HG03520 (cell line): ENCODE measurements around the gene EXO1.
"Not testable (repeated sequence)": the region's sequence is repeated elsewhere in the genome, so short reads cannot be mapped to it uniquely, and the experiment has no call there.

Experiments
- ATAC-seq: cut with Tn5 transposase; IDR thresholded peaks from one replicate; pipeline ENCODE4 v1.9.1; 2021; ENCODE audit warnings: mild to moderate bottlenecking, moderate library complexity; ENCODE audit not compliant: unreplicated experiment

Gene EXO1

DNA sequence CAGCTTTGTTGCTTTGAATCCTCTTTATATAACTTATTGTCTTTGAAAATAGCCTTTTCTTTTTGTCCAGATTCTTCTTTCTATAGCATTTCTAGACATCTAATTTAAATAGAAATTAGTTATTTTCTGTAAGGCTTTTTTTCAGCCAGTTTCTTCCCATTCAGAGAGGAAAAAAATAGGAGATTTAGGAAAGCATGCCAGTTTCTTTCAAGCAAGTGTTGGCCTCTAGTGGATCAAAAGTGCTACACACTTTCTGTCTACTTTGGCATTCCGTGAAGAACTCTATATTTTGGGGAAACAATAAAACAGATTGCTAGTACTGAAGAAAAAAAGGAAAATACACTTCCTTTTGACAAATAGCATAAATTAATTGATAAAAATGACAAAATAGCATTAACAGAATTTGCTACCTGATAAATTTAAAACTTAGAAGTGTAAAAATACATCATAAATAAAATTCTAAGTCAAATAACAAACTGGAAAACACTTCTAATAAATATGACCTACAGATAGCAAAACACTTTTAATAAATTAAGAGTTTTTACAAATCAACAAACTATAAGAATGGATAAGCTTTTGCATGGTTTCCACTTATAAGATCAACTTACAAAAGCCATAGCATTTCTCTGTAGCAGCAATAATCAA lies 13.1 kb upstream of the EXO1 start:
- ATAC-seq, result no peak

- no peak for ATAC-seq
These were observed 11.1 kb upstream of the EXO1 start for GRCh38 chr1:241836941-241837340.

DNA sequence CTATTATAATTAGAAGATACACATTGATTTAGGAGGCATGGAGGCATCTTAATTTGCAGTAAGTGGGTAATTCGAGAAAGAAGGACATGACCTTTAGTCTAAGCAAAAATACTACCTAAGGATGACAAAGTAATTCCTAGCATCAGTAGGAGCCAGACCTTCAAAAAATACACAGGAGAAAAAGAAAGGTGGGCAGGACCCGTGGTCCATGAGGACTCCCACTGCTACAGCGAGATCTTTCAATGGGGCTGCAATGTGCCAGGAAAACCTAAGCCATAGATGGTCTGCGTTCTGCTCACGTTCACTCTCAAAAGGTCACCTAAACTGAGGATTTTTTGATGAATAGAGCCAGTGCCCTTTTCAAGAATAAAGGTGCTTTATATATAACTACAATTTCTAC lies 10.6 kb upstream of the EXO1 start:
- ATAC-seq, result no peak

DNA sequence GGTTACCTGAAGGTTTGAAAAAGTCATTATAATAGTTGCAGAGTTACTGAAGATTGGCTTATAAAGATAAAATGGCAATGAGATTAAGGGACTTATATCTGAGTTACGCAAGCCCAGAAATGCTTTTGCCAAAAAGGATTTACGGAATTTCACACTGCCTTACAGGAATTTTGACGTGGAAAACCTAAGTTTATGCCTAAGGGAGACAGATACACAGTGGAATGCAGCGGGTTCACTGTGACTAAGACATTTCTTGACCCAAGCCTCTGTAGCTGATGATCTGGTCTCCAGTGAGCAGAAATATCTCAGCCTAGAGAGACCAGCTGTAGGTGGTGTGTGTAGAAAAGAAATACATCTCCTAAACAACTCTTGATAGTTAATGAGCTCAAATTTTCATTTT lies 10.1 kb upstream of the EXO1 start:
- ATAC-seq, result no peak

DNA sequence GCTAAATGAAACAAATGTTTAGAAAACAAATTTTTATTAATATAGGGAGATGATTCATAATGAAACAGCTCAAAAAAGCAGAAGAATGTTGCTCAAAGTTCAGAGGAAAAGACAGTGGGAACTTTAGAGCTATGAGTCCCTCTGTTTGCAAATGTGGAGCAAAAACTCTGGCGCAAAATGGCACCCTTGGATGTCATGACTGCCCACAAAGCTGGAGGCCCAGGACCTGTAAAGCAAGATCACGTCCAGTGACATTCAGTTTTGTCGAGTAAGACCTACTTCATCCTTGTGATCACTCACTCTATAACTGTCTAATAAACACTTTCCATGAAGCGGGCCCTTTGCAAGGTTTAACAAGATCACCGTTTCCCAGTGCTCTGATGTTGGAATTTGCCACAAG lies 9.1 kb upstream of the EXO1 start:
- ATAC-seq, result no peak

GRCh38 chr1:241839369-241839979 lies 8.5 kb upstream of the EXO1 start:
- ATAC-seq, result no peak

DNA sequence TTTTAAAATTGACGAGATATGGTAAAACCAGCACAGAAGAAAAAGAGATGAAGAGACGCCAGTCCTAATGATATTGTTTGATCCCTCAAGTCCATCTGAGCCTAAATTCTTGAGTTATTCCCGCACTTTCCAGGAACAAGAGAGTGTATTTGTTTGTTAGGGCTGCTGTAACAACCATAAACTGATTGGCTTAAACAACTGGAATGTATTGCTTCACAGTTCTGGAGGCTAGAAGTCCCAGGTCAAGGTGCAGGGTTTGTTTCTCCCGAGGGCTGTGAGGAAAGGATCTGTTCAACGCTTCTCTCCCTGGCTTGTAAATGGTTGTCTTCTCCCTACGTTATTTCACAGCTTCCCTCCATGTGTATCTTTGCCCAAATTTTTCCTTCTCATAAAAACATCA lies 7.8 kb upstream of the EXO1 start:
- no peak for ATAC-seq

DNA sequence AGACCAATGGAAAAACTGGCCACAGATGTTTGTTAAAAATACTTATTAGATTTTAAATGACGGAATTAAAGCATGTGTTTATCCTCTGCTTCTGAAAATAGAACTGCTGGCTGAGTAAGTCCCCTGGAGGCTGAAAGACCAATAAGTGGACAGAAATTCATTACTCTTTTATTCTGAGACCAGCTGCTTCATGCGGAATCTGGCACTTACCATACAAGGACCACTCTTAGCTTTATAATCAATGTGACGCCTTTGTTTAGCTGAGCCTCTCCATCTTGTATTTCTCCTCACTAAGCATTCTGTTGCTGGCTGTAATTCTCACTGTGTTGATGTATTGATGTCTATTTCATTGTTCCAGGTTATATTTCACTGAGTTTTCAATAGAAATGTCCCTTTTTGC lies 6.3 kb upstream of the EXO1 start:
- no peak for ATAC-seq

- ATAC-seq, result no peak
These were observed 5.4 kb upstream of the EXO1 start for GRCh38 chr1:241842565-241842964.

GRCh38 chr1:241844593-241844992 lies 3.4 kb upstream of the EXO1 start:
- no peak for ATAC-seq

GRCh38 chr1:241846375-241846774 lies 1.6 kb upstream of the EXO1 start:
- ATAC-seq, result no peak

GRCh38 chr1:241846862-241847539 lies 1.0 kb upstream of the EXO1 start:
- ATAC-seq, result no peak

DNA sequence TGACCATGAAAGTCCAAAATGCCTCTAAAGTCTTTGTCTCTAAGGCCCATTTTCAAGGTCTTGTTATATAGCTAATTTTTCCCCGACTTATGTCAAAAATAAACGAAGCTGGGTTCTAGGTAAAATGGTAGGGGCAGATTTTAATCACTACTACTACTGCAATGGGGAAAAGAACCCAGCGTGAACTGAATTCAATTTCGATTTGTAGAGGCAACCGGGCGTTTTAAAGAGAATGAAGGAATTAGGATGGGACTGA lies 536 bp upstream of the EXO1 start:
- no peak for ATAC-seq

- ATAC-seq, result peak; percentile 13
These were observed 811 bp downstream of the EXO1 start for GRCh38 chr1:241848686-241849344.

GRCh38 chr1:241849345-241849695 lies 1.3 kb downstream of the EXO1 start:
- no peak for ATAC-seq

DNA sequence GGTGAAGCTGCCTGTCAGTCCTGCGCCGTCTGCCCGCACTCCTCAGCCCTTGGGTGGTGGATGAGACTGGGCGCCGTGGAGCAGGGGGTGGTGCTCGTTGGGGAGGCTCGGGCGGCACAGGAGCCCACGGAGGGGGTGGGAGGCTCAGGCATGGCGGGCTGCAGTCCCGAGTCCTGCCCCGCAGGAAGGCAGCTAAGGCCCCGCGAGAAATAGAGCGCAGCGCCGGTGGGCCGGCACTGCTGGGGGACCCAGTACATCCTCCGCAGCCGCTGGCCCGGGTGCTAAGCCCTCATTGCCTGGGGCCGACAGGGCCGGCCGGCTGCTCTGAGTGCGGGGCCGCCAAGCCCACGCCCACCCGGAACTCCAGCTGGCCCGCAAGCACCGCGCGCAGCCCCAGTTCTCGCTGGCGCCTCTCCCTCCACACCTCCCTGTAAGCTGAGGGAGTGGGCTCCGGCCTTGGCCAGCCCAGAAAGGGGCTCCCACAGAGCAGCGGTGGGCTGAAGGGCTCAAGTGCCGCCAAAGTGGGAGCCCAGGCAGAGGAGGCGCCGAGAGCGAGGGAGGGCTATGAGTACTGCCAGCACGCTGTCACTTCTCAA lies 7.6 kb downstream of the EXO1 start:
- ATAC-seq, result not testable (repeated sequence)

DNA sequence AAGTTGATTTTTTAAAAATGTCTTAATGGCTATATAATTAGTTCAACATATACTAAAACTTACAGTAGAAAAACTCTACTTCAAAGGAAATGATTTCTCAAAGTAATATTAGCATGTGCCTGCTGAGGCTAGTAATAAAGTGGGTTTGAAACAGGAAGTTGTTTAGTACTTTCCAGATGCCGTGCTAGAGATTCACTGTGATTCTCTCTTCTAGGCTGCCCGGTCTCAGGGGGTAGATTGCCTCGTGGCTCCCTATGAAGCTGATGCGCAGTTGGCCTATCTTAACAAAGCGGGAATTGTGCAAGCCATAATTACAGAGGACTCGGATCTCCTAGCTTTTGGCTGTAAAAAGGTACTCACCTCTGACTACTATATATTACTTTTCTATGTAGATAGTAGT lies 9.1 kb downstream of the EXO1 start:
- ATAC-seq, result peak; percentile 81

GRCh38 chr1:241860922-241861321 lies 12.9 kb downstream of the EXO1 start:
- no peak for ATAC-seq

GRCh38 chr1:241869022-241869421 lies 21.0 kb downstream of the EXO1 start:
- ATAC-seq, result no peak

DNA sequence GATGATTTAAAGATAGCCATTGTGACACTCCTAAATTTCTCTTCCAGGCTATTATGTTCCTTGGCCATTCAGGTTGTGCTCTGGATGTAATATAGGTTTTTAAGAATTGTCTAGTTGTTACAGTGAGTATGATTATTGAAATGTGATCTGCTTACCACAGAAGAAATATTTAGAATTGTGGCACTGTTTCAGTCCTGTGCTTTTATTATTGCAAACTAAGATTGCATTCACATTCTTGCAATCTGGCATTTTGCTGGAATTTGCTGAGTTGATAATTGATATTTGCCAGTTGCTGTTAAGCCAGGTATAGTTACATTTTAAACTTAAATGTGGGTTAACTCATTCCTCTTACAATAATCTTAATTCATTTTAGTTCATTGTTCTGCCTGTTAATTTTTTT lies 22.3 kb downstream of the EXO1 start:
- ATAC-seq, result no peak

GRCh38 chr1:241870746-241871430 lies 22.9 kb downstream of the EXO1 start:
- no peak for ATAC-seq
